Activated CD4-positive, alpha-beta T cell treated with anti-CD3 and anti-CD28 coated beads, Interleukin-2, amount 10 ng/mL, durations not matched to agents 7 days and 5 days (primary cell): ENCODE data around the gene MCM3AP. TPM values are rescaled to one million over a fixed set of nuclear protein-coding genes. Genes with fewer than 3 reads are reported as not detected.
"Not testable (repeated sequence)": the region's sequence is repeated elsewhere in the genome, so short reads cannot be mapped to it uniquely, and the experiment has no call there.

ENCODE experiments used
- CTCF ChIA-PET: fragments of 350-600 bp; sonication (Branson Sonifier 250); formaldehyde crosslinking; loops from one replicate; lab custom pipeline; 2021; ENCODE audit warnings: antibody characterized with exemption; lab: Charles Lee
- POLR2A ChIA-PET: fragments of 350-600 bp; sonication (Branson Sonifier 250); formaldehyde crosslinking; loops from one replicate; lab custom pipeline; 2021; ENCODE audit warnings: antibody characterized with exemption; lab: Charles Lee
- DNase-seq: peaks from one replicate; pipeline ENCODE4 v3.0.0-alpha.2; 2020
- H3K27ac Mint-ChIP-seq: one replicate; pipeline ENCODE4 v1.8.0; 2021; ENCODE audit warnings: mild to moderate bottlenecking, moderate library complexity, mixed read lengths
- H3K27me3 Mint-ChIP-seq: one replicate; pipeline ENCODE4 v1.8.0; 2021; ENCODE audit warnings: mixed read lengths
- H3K36me3 Mint-ChIP-seq: one replicate; pipeline ENCODE4 v1.8.0; 2021; ENCODE audit warnings: low read depth, mixed read lengths
- H3K4me1 Mint-ChIP-seq: one replicate; pipeline ENCODE4 v1.8.0; 2021; ENCODE audit warnings: mixed read lengths
- H3K4me3 Mint-ChIP-seq: one replicate; pipeline ENCODE4 v1.8.0; 2021; ENCODE audit warnings: mild to moderate bottlenecking, moderate library complexity, mixed read lengths
- H3K9me3 Mint-ChIP-seq: one replicate; pipeline ENCODE4 v1.8.0; 2021; ENCODE audit warnings: mixed read lengths
- total RNA-seq, 2 experiments: library from RNA; stranded (reverse); gene quantifications; one replicate each; pipeline ENCODE4 v1.2.3, GENCODE V29; 2021

Gene MCM3AP
- total RNA-seq, 2 experiments from 2014 or later: 94.5 to 118 TPM

GRCh38 chr21:46322351-46323226 lies 37.2 kb upstream of the MCM3AP start:
- peak overlapping the region; percentile 95 for H3K4me3 Mint-ChIP-seq
- peak; percentile 28 for DNase-seq
- H3K4me1 Mint-ChIP-seq: peaks cover 47% of the 10 kb centered on the region
- ChIA-PET POLR2A (interaction anchor here (0.6 kb wide), 1 partner anchor 1241 kb away, joined by 5 read pairs; no protein-coding TSS in a partner anchor), CTCF (interaction anchor here (0.8 to 1.0 kb wide), 3 partner anchors 12 to 179 kb away, joined by 3 to 5 read pairs (median 3); no protein-coding TSS in a partner anchor)
- no peaks in the 10 kb centered on the region for H3K9me3 Mint-ChIP-seq
- H3K27me3 Mint-ChIP-seq: no peaks in the 10 kb centered on the region
- peak overlapping the region; percentile 99 for H3K27ac Mint-ChIP-seq
- peaks cover 38% of the 10 kb centered on the region for H3K36me3 Mint-ChIP-seq

GRCh38 chr21:46320331-46320801 lies 35.0 kb upstream of the MCM3AP start:
- ChIA-PET CTCF (no interaction called here), POLR2A (no interaction called here)
- no peaks in the 10 kb centered on the region for H3K27me3 Mint-ChIP-seq
- peak overlapping the region; percentile 10 for H3K27ac Mint-ChIP-seq
- H3K36me3 Mint-ChIP-seq: peaks cover 30% of the 10 kb centered on the region
- H3K4me3 Mint-ChIP-seq: peak overlapping the region; percentile 63
- peaks cover 30% of the 10 kb centered on the region for H3K4me1 Mint-ChIP-seq
- no peak for DNase-seq
- no peaks in the 10 kb centered on the region for H3K9me3 Mint-ChIP-seq

GRCh38 chr21:46319186-46319585 lies 33.8 kb upstream of the MCM3AP start:
- ChIA-PET CTCF (no interaction called here), POLR2A (no interaction called here)
- Mint-ChIP-seq H3K36me3 (peaks cover 32% of the 10 kb centered on the region), H3K27ac (no peak overlapping the region), H3K4me1 (peaks cover 29% of the 10 kb centered on the region), H3K9me3 (no peaks in the 10 kb centered on the region), H3K4me3 (no peak overlapping the region), H3K27me3 (no peaks in the 10 kb centered on the region)
- DNase-seq: no peak

GRCh38 chr21:46318464-46318845 lies 33.0 kb upstream of the MCM3AP start:
- DNase-seq: no peak
- ChIA-PET POLR2A (no interaction called here), CTCF (no interaction called here)
- Mint-ChIP-seq H3K4me1 (peaks cover 29% of the 10 kb centered on the region), H3K27me3 (no peaks in the 10 kb centered on the region), H3K4me3 (no peak overlapping the region), H3K36me3 (peaks cover 37% of the 10 kb centered on the region), H3K27ac (peak overlapping the region; percentile 50), H3K9me3 (no peaks in the 10 kb centered on the region)

GRCh38 chr21:46317710-46318463 lies 32.5 kb upstream of the MCM3AP start:
- ChIA-PET POLR2A (no interaction called here), CTCF (no interaction called here)
- Mint-ChIP-seq H3K9me3 (peaks cover under 1% of the 10 kb centered on the region), H3K4me1 (peaks cover 29% of the 10 kb centered on the region), H3K36me3 (peaks cover 38% of the 10 kb centered on the region), H3K4me3 (no peak overlapping the region), H3K27me3 (no peaks in the 10 kb centered on the region), H3K27ac (peak overlapping the region; percentile 50)
- no peak for DNase-seq

- DNase-seq: no peak
- no peak overlapping the region for H3K27ac Mint-ChIP-seq
- ChIA-PET CTCF (no interaction called here), POLR2A (no interaction called here)
- H3K4me1 Mint-ChIP-seq: peaks cover 23% of the 10 kb centered on the region
- peaks cover 3% of the 10 kb centered on the region for H3K9me3 Mint-ChIP-seq
- no peak overlapping the region for H3K4me3 Mint-ChIP-seq
- H3K36me3 Mint-ChIP-seq: peaks cover 34% of the 10 kb centered on the region
- no peaks in the 10 kb centered on the region for H3K27me3 Mint-ChIP-seq
Measured at GRCh38 chr21:46316708-46317324, 31.4 kb upstream of the MCM3AP start.

GRCh38 chr21:46314441-46315020 lies 29.1 kb upstream of the MCM3AP start:
- CTCF ChIA-PET: interaction anchor here (0.5 to 0.6 kb wide), 2 partner anchors 165 to 184 kb away, joined by 3 read pairs; no protein-coding TSS in a partner anchor
- POLR2A ChIA-PET: no interaction called here
- Mint-ChIP-seq H3K27ac (no peak overlapping the region), H3K4me3 (no peak overlapping the region), H3K27me3 (no peaks in the 10 kb centered on the region), H3K9me3 (peaks cover 3% of the 10 kb centered on the region), H3K36me3 (peaks cover 30% of the 10 kb centered on the region), H3K4me1 (peaks cover 7% of the 10 kb centered on the region)
- no peak for DNase-seq

GRCh38 chr21:46312949-46313348 lies 27.5 kb upstream of the MCM3AP start:
- no peak overlapping the region for H3K4me3 Mint-ChIP-seq
- H3K9me3 Mint-ChIP-seq: peaks cover 3% of the 10 kb centered on the region
- H3K36me3 Mint-ChIP-seq: peaks cover 34% of the 10 kb centered on the region
- ChIA-PET POLR2A (no interaction called here), CTCF (interaction anchor here (0.7 to 0.9 kb wide), 2 partner anchors 11 to 12 kb away, joined by 3 to 4 read pairs; a partner anchor contains a TSS)
- H3K4me1 Mint-ChIP-seq: no peaks in the 10 kb centered on the region
- DNase-seq: no peak
- H3K27me3 Mint-ChIP-seq: no peaks in the 10 kb centered on the region
- H3K27ac Mint-ChIP-seq: no peak overlapping the region

- ChIA-PET POLR2A (no interaction called here), CTCF (interaction anchor here (0.5 to 1.0 kb wide), 2 partner anchors 12 to 189 kb away, joined by 3 to 5 read pairs; partner anchors contain the start of gene C21orf58)
- Mint-ChIP-seq H3K27me3 (no peaks in the 10 kb centered on the region), H3K4me1 (no peaks in the 10 kb centered on the region), H3K36me3 (peaks cover 45% of the 10 kb centered on the region), H3K4me3 (no peak overlapping the region), H3K9me3 (peaks cover 3% of the 10 kb centered on the region), H3K27ac (no peak overlapping the region)
- no peak for DNase-seq
Measured at GRCh38 chr21:46311568-46311967, 26.2 kb upstream of the MCM3AP start.

- peaks cover 46% of the 10 kb centered on the region for H3K36me3 Mint-ChIP-seq
- DNase-seq, H3K9me3 Mint-ChIP-seq, H3K27me3 Mint-ChIP-seq, CTCF ChIA-PET, H3K4me1 Mint-ChIP-seq, H3K27ac Mint-ChIP-seq, H3K4me3 Mint-ChIP-seq, POLR2A ChIA-PET: not testable (repeated sequence)
Measured at GRCh38 chr21:46310260-46310659, 24.8 kb upstream of the MCM3AP start.

- Mint-ChIP-seq H3K27me3 (no peaks in the 10 kb centered on the region), H3K4me3 (no peak overlapping the region), H3K27ac (no peak overlapping the region), H3K4me1 (peaks cover 2% of the 10 kb centered on the region), H3K9me3 (peaks cover 3% of the 10 kb centered on the region), H3K36me3 (peaks cover 50% of the 10 kb centered on the region)
- ChIA-PET POLR2A (no interaction called here), CTCF (interaction anchor here (0.6 kb wide), 1 partner anchor 191 kb away, joined by 3 read pairs; no protein-coding TSS in a partner anchor)
- DNase-seq: no peak
Measured at GRCh38 chr21:46308431-46308830, 23.0 kb upstream of the MCM3AP start.

- Mint-ChIP-seq H3K27ac (no peak overlapping the region), H3K9me3 (peaks cover under 1% of the 10 kb centered on the region), H3K36me3 (peaks cover 49% of the 10 kb centered on the region), H3K4me1 (peaks cover 2% of the 10 kb centered on the region), H3K27me3 (no peaks in the 10 kb centered on the region), H3K4me3 (no peak overlapping the region)
- ChIA-PET CTCF (interaction anchor here (1.5 kb wide), 1 partner anchor 31 kb away, joined by 4 read pairs; no protein-coding TSS in a partner anchor), POLR2A (no interaction called here)
- no peak for DNase-seq
Measured at GRCh38 chr21:46307625-46308024, 22.2 kb upstream of the MCM3AP start.
